K562 treated with DMSO at 1 percent for 48 hours (cell line): ENCODE measurements around the gene NFYB. TPM values are rescaled to one million over a fixed set of nuclear protein-coding genes. Genes with fewer than 3 reads are reported as not detected.

ENCODE experiments used
- total RNA-seq: library from RNA; unstranded; fragments of 300-600 nt; gene quantifications from 2 replicates; pipeline ENCODE4 v1.2.3, GENCODE V29; 2022; ENCODE audit warnings: low replicate concordance; ENCODE audit errors: extremely low read depth

NFYB gene
- not detected in 2 replicates for total RNA-seq

GRCh38 chr12:104137902-104138796 lies at the start of gene NFYB:
TSS of gene NFYB (minus strand) at chr12:104138210. CDS start at chr12:104135453, 2,757 bp downstream.

Other genes with a start within 250 kb of the NFYB start
- 205 and 911 TPM in 2 replicates for gene HSP90B1, start 207.8 kb downstream of the NFYB start, total RNA-seq
- not detected in 2 replicates for gene TDG, start 172.3 kb downstream of the NFYB start, total RNA-seq
- not detected in 2 replicates for gene GLT8D2, start 88.0 kb downstream of the NFYB start, total RNA-seq
- not detected in 2 replicates for gene HCFC2, start 73.7 kb downstream of the NFYB start, total RNA-seq
- 366 TPM in 1 of 2 replicates, not detected in the other for gene TXNRD1, start 77.6 kb upstream of the NFYB start, total RNA-seq
- not detected in 2 replicates for gene EID3, start 165.5 kb upstream of the NFYB start, total RNA-seq